NCI-H82 treated with DMSO at 0.1 percent for 48 hours (cell line): ENCODE data around the gene CYBA.
"Not testable (repeated sequence)": the region's sequence is repeated elsewhere in the genome, so short reads cannot be mapped to it uniquely, and the experiment has no call there.

Experiments used
- DNase-seq: peaks from one replicate; lab custom pipeline; 2025; ENCODE audit not compliant: unreplicated experiment; lab: John Stamatoyannopoulos, UW

The CYBA gene

DNA sequence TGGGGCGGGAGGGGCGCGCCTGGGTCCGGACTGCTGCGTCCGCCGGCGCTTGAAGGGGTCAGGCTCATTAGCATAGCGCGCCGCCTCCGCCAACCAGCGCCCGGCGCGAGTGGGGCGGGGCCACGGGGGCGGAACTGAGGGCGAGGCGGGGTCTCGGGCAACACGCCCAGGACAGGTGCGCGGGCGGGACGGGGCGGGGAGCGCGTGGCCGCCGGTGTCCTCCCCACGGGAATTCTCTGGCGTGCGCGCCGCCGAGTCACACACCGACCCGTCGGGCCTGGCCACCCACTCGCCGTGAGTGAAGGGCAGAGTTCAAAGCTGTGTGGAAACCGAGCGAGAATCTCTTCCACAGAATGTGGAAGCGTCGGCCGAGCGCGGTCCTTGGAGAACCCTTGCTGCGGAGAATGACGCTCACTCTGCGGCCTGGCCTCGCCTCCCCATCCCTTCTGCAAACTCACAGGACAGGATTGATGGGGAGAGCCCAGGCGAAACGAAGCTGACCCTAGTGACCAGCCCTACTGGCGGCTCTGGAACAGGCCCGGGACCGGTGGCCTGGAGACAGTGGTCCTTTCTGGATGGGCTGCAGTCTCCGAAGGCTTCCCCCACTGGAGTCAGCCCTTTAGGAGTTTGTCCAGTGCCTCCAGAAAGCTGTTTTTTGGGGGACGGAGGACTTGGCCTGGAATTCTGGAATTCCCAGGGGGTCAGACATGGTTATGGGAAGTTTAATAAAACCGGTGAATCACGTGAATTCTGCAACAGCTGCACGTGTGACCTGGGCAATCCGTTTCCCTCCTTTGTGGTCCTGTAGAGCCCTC lies 35.8 kb upstream of the CYBA start, which contains the start of gene SNAI3:
TSS of gene SNAI3 (minus strand) at position 69 of the 815 bp plus-strand sequence. CDS start 101 bp downstream, outside the sequence.
- DNase-seq: peak; percentile 20

DNA sequence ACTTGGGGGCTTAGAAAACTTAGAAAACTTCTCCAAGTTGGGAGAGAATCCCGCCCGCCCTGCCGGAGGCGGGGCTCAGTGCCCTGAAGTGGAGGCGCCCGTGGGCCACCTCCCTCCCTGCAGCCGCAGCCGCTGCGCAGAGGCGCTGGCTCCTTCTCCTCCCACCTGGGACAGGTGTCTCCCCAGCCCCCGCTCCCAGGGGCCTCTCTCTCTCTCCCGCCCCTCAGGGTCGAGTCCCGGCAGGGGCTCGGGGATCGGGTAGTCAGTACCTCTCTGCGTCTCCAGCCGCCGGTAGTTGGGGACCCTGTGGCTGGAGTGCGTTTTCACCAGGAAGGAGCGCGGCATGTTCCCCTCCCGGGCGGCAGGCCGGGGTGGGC lies 35.2 kb upstream of the CYBA start:
- no peak for DNase-seq

DNA sequence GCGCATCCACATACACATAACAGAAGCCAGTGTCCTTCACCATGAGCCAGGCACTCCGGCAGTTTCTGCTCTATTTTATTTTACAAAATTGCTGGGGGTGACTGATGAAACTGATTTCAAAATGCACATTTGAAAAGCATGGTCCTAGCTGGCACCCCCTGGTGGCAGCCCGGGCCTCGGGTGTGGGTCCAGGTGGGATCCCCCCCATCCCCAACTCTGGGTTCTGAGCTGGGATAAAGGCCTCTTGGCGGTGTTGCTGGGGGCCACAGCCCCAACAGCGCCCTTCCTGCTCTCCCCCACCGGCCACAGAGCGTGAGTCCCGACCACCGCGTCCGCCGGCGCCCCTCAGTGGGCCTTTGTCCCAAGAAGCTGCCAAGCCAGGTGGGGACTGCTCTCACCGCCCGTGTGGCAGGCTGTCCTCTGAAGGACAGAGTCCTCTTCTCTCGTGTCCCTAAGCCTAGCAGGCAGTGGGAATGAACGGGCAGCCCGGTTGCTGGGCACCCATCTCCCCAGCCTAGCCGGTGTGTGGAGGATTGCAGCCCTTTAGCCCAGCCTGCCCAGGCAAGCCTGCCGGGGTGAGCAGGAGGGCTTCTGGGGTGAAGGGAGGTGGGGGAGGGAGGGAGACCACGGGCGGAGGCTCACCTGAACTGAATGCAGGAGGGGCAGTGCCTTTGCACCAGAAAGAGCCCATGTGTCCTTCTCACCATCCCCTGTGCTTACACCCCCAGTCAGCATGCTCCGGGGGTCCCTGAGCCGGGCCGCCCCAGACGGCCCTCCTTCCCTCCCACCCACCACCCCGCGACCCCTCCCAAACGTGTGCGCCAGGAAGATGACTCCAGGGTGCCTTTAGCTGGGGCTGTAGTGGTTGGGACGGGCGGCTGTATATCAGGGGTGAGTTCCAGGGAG lies 34.6 kb upstream of the CYBA start:
- DNase-seq: no peak

- no peak for DNase-seq
Observed at GRCh38 chr16:88684569-88685155, 33.8 kb upstream of the CYBA start.

- DNase-seq: no peak
Observed at GRCh38 chr16:88681709-88682451, 31.0 kb upstream of the CYBA start.

- DNase-seq: no peak
Observed at GRCh38 chr16:88681084-88681680, 30.3 kb upstream of the CYBA start.

GRCh38 chr16:88680554-88681083 lies 29.8 kb upstream of the CYBA start:
- DNase-seq: no peak

DNA sequence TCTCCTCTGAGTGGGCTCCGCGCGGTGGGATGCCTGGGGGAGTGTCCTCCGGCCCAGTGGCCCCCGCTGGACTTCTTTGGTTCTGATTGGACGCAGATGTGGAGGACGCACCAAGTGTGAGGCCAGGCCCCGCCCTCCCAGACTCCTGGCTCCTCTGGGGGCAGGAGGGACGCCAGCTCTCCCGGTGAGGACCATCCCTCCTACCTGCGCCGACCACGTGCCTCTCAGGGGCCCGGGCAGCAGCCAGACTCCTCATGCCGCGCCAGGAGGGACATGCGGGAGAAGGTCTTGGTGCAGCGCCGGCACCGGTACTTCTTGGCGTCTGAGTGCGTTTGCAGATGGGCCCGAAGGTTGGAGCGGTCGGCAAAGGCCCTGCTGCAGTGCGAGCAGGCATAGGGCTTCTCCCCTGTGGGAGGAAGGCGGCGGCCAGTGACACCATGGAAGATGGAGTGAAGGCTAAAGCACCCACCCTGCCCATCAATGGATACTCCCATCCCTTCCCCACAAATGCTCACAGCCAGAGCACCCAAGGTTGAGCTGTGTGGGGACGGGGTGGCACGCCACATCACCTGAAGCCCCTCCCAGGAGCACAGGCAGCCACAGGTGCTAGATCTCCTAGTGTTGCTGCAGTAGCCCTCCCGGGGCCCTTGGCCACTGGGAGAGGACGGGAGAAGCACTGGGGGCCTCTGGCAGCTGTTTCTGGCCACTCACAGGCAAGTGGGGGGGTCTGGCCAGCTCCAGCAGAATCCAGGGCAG lies 27.5 kb upstream of the CYBA start:
- DNase-seq: no peak

GRCh38 chr16:88677721-88678120 lies 26.9 kb upstream of the CYBA start:
- DNase-seq: no peak

GRCh38 chr16:88676502-88677242 lies 25.8 kb upstream of the CYBA start:
- no peak for DNase-seq

DNA sequence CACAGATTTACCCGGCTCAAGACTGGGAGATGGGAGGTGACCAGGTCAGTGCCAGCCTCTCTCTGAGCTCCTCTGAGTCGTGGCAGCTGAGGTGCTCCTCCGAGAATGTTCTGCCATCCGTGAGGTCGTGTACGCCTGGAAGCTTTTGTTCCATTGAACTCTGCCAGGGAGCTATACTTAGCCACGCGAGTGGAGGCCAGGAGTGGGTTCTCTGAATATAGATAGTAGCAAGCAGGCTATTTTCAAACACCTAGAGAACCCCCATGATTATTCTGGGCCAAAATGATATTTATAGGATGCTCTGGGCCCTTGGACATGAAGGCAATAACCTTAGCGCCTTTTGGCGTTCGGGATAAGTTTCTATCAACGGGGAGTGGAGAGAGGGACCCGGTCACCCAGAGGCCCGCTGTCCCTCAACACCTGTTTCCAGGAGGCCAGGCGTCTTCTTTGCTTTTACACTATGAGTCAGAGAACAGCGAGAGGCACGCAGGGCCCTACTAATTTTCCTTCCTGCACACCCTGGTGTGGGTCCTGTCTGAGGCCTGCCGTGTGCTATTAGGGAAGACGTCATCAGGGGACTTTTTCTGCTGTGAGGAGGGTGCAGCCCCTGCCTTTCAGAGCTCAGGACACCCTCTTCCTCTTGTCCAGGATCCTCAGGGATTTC lies 23.0 kb upstream of the CYBA start:
- no peak for DNase-seq

DNA sequence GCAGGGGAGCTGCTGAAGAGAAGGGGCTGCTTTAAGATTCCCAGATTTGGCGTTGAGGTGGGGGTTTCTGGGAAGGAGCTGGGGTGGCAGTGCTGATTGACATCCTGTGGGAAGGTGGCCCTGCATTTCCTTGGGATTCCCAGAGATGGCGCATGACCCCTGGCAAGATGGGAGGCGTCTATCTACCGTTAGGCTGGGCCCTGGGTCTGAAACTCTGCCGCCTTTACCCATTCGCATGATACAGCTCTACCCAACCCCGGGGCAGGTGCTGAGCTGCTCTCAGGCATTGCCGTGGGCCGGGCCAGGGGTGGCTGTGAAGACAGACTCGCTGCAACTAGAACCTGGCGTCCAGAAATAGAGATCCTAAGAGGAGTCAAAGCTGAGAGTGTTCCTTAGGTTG lies 21.9 kb upstream of the CYBA start:
- DNase-seq: no peak

DNA sequence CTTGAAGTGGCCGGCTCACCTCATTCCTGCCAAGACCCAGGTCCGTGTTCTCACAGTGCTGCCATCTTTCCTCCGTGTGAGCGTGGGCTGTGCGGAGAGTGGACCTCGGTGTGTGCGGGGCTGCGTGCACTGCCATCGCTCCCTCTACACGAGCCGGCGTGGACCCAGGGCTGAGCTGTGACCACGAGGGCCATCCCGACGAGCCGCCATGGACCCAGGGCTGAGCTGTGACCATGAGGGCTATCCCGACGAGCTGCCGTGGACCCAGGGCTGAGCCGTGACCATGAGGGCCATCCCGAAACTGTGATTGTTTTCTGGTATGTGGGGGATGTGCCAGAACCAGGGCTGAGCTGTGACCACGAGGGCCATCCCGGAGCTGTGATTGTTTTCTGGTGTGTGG lies 21.0 kb upstream of the CYBA start:
- no peak for DNase-seq

DNA sequence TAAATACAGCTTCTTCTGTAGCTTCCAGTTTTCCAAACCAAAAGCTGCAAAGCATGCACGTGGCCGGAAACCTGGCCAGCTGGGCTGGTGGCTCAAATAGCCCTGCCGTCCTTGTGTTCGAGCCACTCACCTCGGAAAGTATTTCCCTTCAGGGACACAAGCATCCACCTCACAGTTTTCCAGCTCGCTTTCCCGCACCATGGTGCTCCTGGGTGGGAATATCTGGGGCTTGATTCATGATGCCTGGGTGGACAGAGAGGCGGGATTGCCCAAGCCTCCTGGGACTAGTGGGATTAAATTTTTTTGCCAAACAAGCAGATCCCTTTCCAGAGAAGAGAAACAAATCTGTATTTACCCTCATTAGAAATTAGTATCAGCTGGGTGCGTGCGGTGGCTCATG lies 19.1 kb upstream of the CYBA start:
- no peak for DNase-seq

GRCh38 chr16:88669493-88669892 lies 18.6 kb upstream of the CYBA start:
- DNase-seq: not testable (repeated sequence)

DNA sequence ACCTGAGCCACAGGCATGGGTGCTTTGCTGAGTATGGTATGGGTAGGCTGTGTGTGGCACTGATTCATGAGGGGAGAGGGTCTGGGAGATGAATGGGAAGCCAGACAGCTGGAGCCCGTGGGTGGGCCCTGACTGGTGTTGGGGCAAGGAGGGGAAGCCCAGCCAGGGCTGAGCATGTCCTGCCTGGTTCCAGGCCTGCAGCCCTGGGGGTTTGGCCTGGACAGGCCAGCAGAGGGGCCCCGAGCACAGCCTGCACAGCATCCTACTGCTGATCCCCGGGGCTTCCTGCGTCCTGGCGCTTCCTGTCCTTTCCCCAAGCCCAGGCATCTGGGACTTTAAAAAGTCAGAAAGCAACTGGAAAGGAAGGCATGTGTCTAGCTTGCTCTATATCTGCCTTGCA lies 16.6 kb upstream of the CYBA start:
- DNase-seq: no peak

DNA sequence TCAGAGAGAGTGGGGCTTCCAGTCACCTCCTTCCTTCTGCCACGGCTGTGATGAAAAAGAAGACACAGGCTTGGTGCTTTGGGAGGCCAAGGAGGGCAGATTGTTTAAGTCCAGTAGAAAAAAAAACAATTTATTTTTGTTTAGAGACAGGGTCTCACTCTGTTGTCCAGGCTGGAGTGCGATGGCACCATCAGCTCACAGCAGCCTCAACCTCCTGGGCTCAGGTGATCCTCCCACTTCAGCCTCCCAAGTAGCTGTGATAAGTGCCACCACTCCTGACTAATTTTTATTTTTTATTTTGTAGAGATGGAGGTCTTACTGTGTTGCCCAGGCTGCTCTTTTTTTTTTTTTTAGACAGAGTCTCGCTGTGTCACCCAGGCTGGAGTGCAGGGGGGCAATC lies 14.7 kb upstream of the CYBA start:
- DNase-seq: no peak

DNA sequence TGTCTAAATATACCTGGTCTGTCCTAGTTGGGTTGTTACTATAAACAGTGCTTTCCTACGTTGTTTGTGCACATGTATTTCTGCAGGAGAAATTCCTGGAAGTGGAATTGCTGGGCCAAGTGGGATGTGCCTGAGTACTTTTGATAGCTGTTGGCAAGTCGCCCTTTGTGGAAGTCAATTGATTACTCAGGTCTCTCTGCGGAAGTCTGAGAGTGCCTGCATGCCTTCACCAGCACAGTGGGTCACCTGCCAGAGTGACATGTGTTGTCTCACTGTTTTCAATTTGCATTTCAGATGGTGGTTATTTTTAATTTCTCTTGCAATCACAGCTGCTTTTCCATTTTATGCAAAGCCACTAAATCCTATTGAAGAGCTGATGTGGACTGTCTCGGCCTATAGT lies 14.3 kb upstream of the CYBA start:
- no peak for DNase-seq
